ENCODE measurements around the gene HIVEP2. TPM values are rescaled to one million over a fixed set of nuclear protein-coding genes. Genes with fewer than 3 reads are reported as not detected.
A peak's percentile ranks its signal among the peaks of the same experiment; 100 is the strongest.

The HIVEP2 gene
- total RNA-seq, 5 donors from 2014 or later (not counting 1 experiment from before 2014, with no cell fraction given): 71.4 to 81.4 (median 75.2) TPM

GRCh38 chr6:142944124-142945048 lies 590 bp downstream of the HIVEP2 start:
- ChIA-PET CTCF (interaction anchor here (0.6 to 3.7 kb wide), 4 partner anchors 14 to 251 kb away, joined by 3 to 20 read pairs (median 10); no protein-coding TSS in a partner anchor), POLR2A (interaction anchor here (0.6 to 2.1 kb wide), 13 partner anchors 14 to 127 kb away, joined by 3 to 13 read pairs (median 5); no protein-coding TSS in a partner anchor)
- Histone ChIP-seq H3K4me1 (ENCODE audit: control insufficient read depth in 1 of 2, extremely low read depth in 1 of 2, insufficient read depth in 2 of 2, low read length in 2 of 2) (peaks cover 22 to 37% of the 10 kb centered on the region in 2 experiments), H3K36me3 (ENCODE audit: control insufficient read depth in 2 of 2, extremely low read depth in 1 of 2, insufficient read depth in 1 of 2, low read length in 1 of 2) (no peaks in the 10 kb centered on the region), H3K27me3 (replicated peaks in 1 of 2; ENCODE audit: control insufficient read depth in 2 of 2, extremely low read depth in 1 of 2, insufficient read depth in 2 of 2, low read length in 1 of 2) (no peaks in the 10 kb centered on the region), H3K4me3 (ENCODE audit: control insufficient read depth in 1 of 2, extremely low read depth in 1 of 2, low read length in 1 of 2) (peak overlapping the region; percentile 98), H3K27ac (ENCODE audit: low read length) (peak overlapping the region; percentile 100), H3K9me3 (no peaks in the 10 kb centered on the region)
- ATAC-seq (replicated peaks in 1 of 4) (peak; percentile 48 to 58 (median 52)), DNase-seq (peak; percentile 74 to 98 (median 93))
- peaks cover 52 to 55% (median 55%) of the 10 kb centered on the region in 3 donors for H3K4me1 Mint-ChIP-seq
- H3K4me3 Mint-ChIP-seq: peak overlapping the region; percentile 93 to 99 (median 98)
- WGBS (ENCODE audit: insufficient coverage): 0% methylated on average over 43 of the region's 54 CpGs
- H3K27ac Mint-ChIP-seq: peak overlapping the region; percentile 98 to 100
- H3K9me3 Mint-ChIP-seq: no peaks in the 10 kb centered on the region
- H3K36me3 Mint-ChIP-seq: no peaks in the 10 kb centered on the region
- H3K27me3 Mint-ChIP-seq: no peaks in the 10 kb centered on the region

DNA sequence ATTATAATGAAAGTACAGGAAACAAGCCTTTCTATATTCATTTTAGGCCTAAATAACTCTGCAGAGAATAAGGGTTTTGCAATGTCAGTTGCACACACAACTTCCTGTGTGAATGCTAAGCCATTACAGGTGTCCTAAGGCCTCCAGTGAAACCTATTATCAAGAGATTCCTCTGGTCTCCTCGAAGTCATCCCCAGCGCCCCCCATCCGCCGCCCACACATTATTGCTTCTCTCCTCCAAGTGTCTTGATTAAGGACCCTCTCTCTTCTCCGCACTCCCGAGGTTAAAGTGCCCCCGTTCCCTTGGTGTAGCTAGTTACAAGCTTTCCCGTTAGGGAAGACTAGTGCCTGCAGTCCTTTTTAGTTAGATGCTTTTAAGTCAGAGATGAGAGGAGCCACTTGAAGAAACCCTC lies 1.3 kb downstream of the HIVEP2 start:
- H3K4me1 Mint-ChIP-seq: peaks cover 55 to 61% (median 60%) of the 10 kb centered on the region in 3 donors
- H3K9me3 ChIP-seq: no peaks in the 10 kb centered on the region
- no peaks in the 10 kb centered on the region for H3K36me3 Mint-ChIP-seq
- peak in 1 of 4 experiments; percentile 8 for ATAC-seq (replicated peaks in 1 of 4)
- peak overlapping the region; percentile 98 to 100 for H3K27ac Mint-ChIP-seq
- peaks cover 24 to 43% of the 10 kb centered on the region in 2 experiments for H3K4me1 ChIP-seq (ENCODE audit: control insufficient read depth in 1 of 2, extremely low read depth in 1 of 2, insufficient read depth in 2 of 2, low read length in 2 of 2)
- H3K36me3 ChIP-seq (ENCODE audit: control insufficient read depth in 2 of 2, extremely low read depth in 1 of 2, insufficient read depth in 1 of 2, low read length in 1 of 2): no peaks in the 10 kb centered on the region
- no peaks in the 10 kb centered on the region for H3K27me3 ChIP-seq (replicated peaks in 1 of 2; ENCODE audit: control insufficient read depth in 2 of 2, extremely low read depth in 1 of 2, insufficient read depth in 2 of 2, low read length in 1 of 2)
- no peaks in the 10 kb centered on the region for H3K27me3 Mint-ChIP-seq
- H3K9me3 Mint-ChIP-seq: no peaks in the 10 kb centered on the region
- 0% methylated on average over 1 of the region's 8 CpGs for WGBS (ENCODE audit: insufficient coverage)
- H3K27ac ChIP-seq (ENCODE audit: low read length): peak overlapping the region; percentile 100
- H3K4me3 ChIP-seq (ENCODE audit: control insufficient read depth in 1 of 2, extremely low read depth in 1 of 2, low read length in 1 of 2): peak overlapping the region; percentile 98
- peak in 33 of 35 experiments; percentile 3 to 71 (median 32) for DNase-seq
- CTCF ChIA-PET: interaction anchor here (0.6 to 3.7 kb wide), 10 partner anchors 13 to 250 kb away, joined by 3 to 20 read pairs (median 4); no protein-coding TSS in a partner anchor
- H3K4me3 Mint-ChIP-seq: peak overlapping the region; percentile 93 to 99 (median 98)
- POLR2A ChIA-PET: interaction anchor here (0.6 to 2.1 kb wide), 12 partner anchors 14 to 799 kb away, joined by 3 to 13 read pairs (median 5); no protein-coding TSS in a partner anchor

DNA sequence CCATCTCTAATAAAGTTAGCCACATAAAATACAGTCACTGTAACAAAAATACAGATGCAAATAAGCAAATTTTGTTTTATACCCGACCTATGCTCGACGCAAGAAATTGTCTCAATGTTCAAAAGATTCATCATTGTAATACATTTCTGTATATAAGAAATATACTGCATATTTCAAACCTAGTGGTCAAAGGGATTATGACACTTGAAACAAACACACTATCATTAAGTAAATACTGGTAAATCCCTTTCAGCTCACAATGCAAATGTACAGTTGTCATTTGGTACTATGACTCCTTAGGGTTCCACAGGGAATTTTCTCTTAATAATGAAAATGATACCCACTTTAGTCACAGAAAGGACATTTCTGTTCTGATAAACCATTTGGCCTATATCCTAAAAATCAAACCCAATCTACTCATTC lies 2.2 kb downstream of the HIVEP2 start:
- Mint-ChIP-seq H3K27me3 (no peaks in the 10 kb centered on the region), H3K4me1 (peaks cover 59 to 70% (median 63%) of the 10 kb centered on the region in 3 donors), H3K9me3 (no peaks in the 10 kb centered on the region), H3K36me3 (peaks cover 2% of the 10 kb centered on the region), H3K27ac (peak overlapping the region; percentile 98 to 100), H3K4me3 (peak overlapping the region; percentile 93 to 99 (median 98))
- POLR2A ChIA-PET: interaction anchor here (0.5 to 2.1 kb wide), 11 partner anchors 10 to 798 kb away, joined by 3 to 13 read pairs (median 5); no protein-coding TSS in a partner anchor
- H3K27ac ChIP-seq (ENCODE audit: low read length): peak overlapping the region; percentile 100
- CTCF ChIA-PET: interaction anchor here (0.6 to 3.7 kb wide), 11 partner anchors 13 to 179 kb away, joined by 3 to 20 read pairs (median 3); no protein-coding TSS in a partner anchor
- DNase-seq: peak in 1 of 35 experiments; percentile 76
- H3K4me1 ChIP-seq (ENCODE audit: control insufficient read depth in 1 of 2, extremely low read depth in 1 of 2, insufficient read depth in 2 of 2, low read length in 2 of 2): peaks cover 27 to 49% of the 10 kb centered on the region in 2 experiments
- H3K27me3 ChIP-seq (replicated peaks in 1 of 2; ENCODE audit: control insufficient read depth in 2 of 2, extremely low read depth in 1 of 2, insufficient read depth in 2 of 2, low read length in 1 of 2): no peaks in the 10 kb centered on the region
- peak overlapping the region in 1 of 2 donors; percentile 98 for H3K4me3 ChIP-seq (ENCODE audit: control insufficient read depth in 1 of 2, extremely low read depth in 1 of 2, low read length in 1 of 2)
- ATAC-seq (replicated peaks in 1 of 4): no peak
- H3K9me3 ChIP-seq: no peaks in the 10 kb centered on the region
- WGBS (ENCODE audit: insufficient coverage): no CpG with 5 or more reads among the region's 3 CpGs
- peaks cover 0 to 3% of the 10 kb centered on the region in 2 donors for H3K36me3 ChIP-seq (ENCODE audit: control insufficient read depth in 2 of 2, extremely low read depth in 1 of 2, insufficient read depth in 1 of 2, low read length in 1 of 2)

GRCh38 chr6:142942238-142942637 lies 2.7 kb downstream of the HIVEP2 start:
- Histone ChIP-seq H3K27ac (ENCODE audit: low read length) (peak overlapping the region; percentile 100), H3K4me1 (ENCODE audit: control insufficient read depth in 1 of 2, extremely low read depth in 1 of 2, insufficient read depth in 2 of 2, low read length in 2 of 2) (peaks cover 29 to 49% of the 10 kb centered on the region in 2 experiments), H3K9me3 (no peaks in the 10 kb centered on the region), H3K27me3 (replicated peaks in 1 of 2; ENCODE audit: control insufficient read depth in 2 of 2, extremely low read depth in 1 of 2, insufficient read depth in 2 of 2, low read length in 1 of 2) (no peaks in the 10 kb centered on the region), H3K36me3 (ENCODE audit: control insufficient read depth in 2 of 2, extremely low read depth in 1 of 2, insufficient read depth in 1 of 2, low read length in 1 of 2) (peaks cover 0 to 3% of the 10 kb centered on the region in 2 donors), H3K4me3 (ENCODE audit: control insufficient read depth in 1 of 2, extremely low read depth in 1 of 2, low read length in 1 of 2) (no peak overlapping the region)
- no CpG with 5 or more reads among the region's 1 CpG for WGBS (ENCODE audit: insufficient coverage)
- peak overlapping the region; percentile 98 to 100 for H3K27ac Mint-ChIP-seq
- H3K36me3 Mint-ChIP-seq: peaks cover 4% of the 10 kb centered on the region
- H3K4me3 Mint-ChIP-seq: peak overlapping the region; percentile 93 to 99 (median 98)
- ChIA-PET POLR2A (interaction anchor here (0.5 to 2.1 kb wide), 8 partner anchors 9 to 166 kb away, joined by 3 to 13 read pairs (median 4); no protein-coding TSS in a partner anchor), CTCF (interaction anchor here in 1 of 2 donors (1.4 to 3.7 kb wide), 3 partner anchors 12 to 88 kb away, joined by 3 to 20 read pairs (median 16); no protein-coding TSS in a partner anchor)
- no peak for ATAC-seq (replicated peaks in 1 of 4)
- peaks cover 64 to 76% (median 65%) of the 10 kb centered on the region in 3 donors for H3K4me1 Mint-ChIP-seq
- no peaks in the 10 kb centered on the region for H3K27me3 Mint-ChIP-seq
- peak in 1 of 35 experiments; percentile 49 for DNase-seq
- no peaks in the 10 kb centered on the region for H3K9me3 Mint-ChIP-seq

- Histone ChIP-seq H3K4me3 (ENCODE audit: control insufficient read depth in 1 of 2, extremely low read depth in 1 of 2, low read length in 1 of 2) (peak overlapping the region in 1 of 2 donors; percentile 18), H3K27ac (ENCODE audit: low read length) (peak overlapping the region; percentile 100), H3K36me3 (ENCODE audit: control insufficient read depth in 2 of 2, extremely low read depth in 1 of 2, insufficient read depth in 1 of 2, low read length in 1 of 2) (peaks cover 0 to 3% of the 10 kb centered on the region in 2 donors), H3K27me3 (replicated peaks in 1 of 2; ENCODE audit: control insufficient read depth in 2 of 2, extremely low read depth in 1 of 2, insufficient read depth in 2 of 2, low read length in 1 of 2) (no peaks in the 10 kb centered on the region), H3K4me1 (ENCODE audit: control insufficient read depth in 1 of 2, extremely low read depth in 1 of 2, insufficient read depth in 2 of 2, low read length in 2 of 2) (peaks cover 32 to 49% of the 10 kb centered on the region in 2 experiments), H3K9me3 (no peaks in the 10 kb centered on the region)
- DNase-seq (no peak), ATAC-seq (replicated peaks in 1 of 4) (no peak)
- 80% methylated on average over 1 of the region's 7 CpGs for WGBS (ENCODE audit: insufficient coverage)
- CTCF ChIA-PET: interaction anchor here in 1 of 2 donors (0.7 to 3.7 kb wide), 4 partner anchors 11 to 38 kb away, joined by 3 to 20 read pairs (median 4); no protein-coding TSS in a partner anchor
- Mint-ChIP-seq H3K4me3 (peak overlapping the region; percentile 93 to 99 (median 98)), H3K4me1 (peaks cover 72 to 84% (median 74%) of the 10 kb centered on the region in 3 donors), H3K36me3 (peaks cover 4% of the 10 kb centered on the region), H3K9me3 (no peaks in the 10 kb centered on the region), H3K27me3 (no peaks in the 10 kb centered on the region), H3K27ac (peak overlapping the region; percentile 98 to 100)
- POLR2A ChIA-PET: interaction anchor here (1.0 to 1.6 kb wide), 2 partner anchors 11 to 115 kb away, joined by 3 to 7 read pairs; no protein-coding TSS in a partner anchor
Measured at GRCh38 chr6:142941018-142941417, 4.0 kb downstream of the HIVEP2 start.

Data from T-cell (primary cell).